GM19397 (cell line): Measurements from ENCODE around the gene MATK.

Experiments
- ATAC-seq: cut with Tn5 transposase; IDR thresholded peaks from one replicate; pipeline ENCODE4 v1.9.1; 2021; ENCODE audit warnings: mild to moderate bottlenecking, moderate library complexity; ENCODE audit not compliant: unreplicated experiment

MATK gene

GRCh38 chr19:3785938-3786824 lies at the start of gene MATK:
Gene MATK (minus strand): TSS chr19:3786381. CDS start chr19:3785135, 1,246 bp downstream.
- no peak for ATAC-seq

GRCh38 chr19:3835055-3835435 lies 48.9 kb upstream of the MATK start:
- no peak for ATAC-seq

- no peak for ATAC-seq
These were observed 48.3 kb upstream of the MATK start for GRCh38 chr19:3834349-3835054.

GRCh38 chr19:3833578-3834348 lies 47.6 kb upstream of the MATK start:
- ATAC-seq, result no peak

- no peak for ATAC-seq
These were observed 45.8 kb upstream of the MATK start for GRCh38 chr19:3832001-3832400.

- no peak for ATAC-seq
These were observed 45.4 kb upstream of the MATK start for GRCh38 chr19:3831601-3832000.

GRCh38 chr19:3830621-3831589 lies 44.7 kb upstream of the MATK start:
- no peak for ATAC-seq

- no peak for ATAC-seq
These were observed 41.1 kb upstream of the MATK start for GRCh38 chr19:3827306-3827705.

- ATAC-seq, result no peak
These were observed 40.0 kb upstream of the MATK start for GRCh38 chr19:3826163-3826562.

- no peak for ATAC-seq
These were observed 39.2 kb upstream of the MATK start for GRCh38 chr19:3825286-3825956.

GRCh38 chr19:3823350-3823713 lies 37.2 kb upstream of the MATK start:
- no peak for ATAC-seq

GRCh38 chr19:3822683-3823349 lies 36.6 kb upstream of the MATK start:
- no peak for ATAC-seq

- no peak for ATAC-seq
These were observed 35.7 kb upstream of the MATK start for GRCh38 chr19:3821857-3822364.

- ATAC-seq, result no peak
These were observed 35.0 kb upstream of the MATK start for GRCh38 chr19:3821156-3821555.

- no peak for ATAC-seq
These were observed 33.8 kb upstream of the MATK start for GRCh38 chr19:3819989-3820388.

GRCh38 chr19:3818918-3819317 lies 32.7 kb upstream of the MATK start:
- ATAC-seq, result no peak

GRCh38 chr19:3818466-3818865 lies 32.3 kb upstream of the MATK start:
- ATAC-seq, result no peak

- no peak for ATAC-seq
These were observed 31.6 kb upstream of the MATK start for GRCh38 chr19:3817761-3818160.

- no peak for ATAC-seq
These were observed 30.5 kb upstream of the MATK start for GRCh38 chr19:3816566-3817218.
